GM19240 (cell line): ENCODE data around the gene OTOF.
"Not testable (repeated sequence)": the region's sequence is repeated elsewhere in the genome, so short reads cannot be mapped to it uniquely, and the experiment has no call there.

Experiments
- DNase-seq: peaks from one replicate; pipeline ENCODE4 v3.0.0; 2011; ENCODE audit warnings: low spot score; ENCODE audit not compliant: insufficient read length

The OTOF gene

GRCh38 chr2:26480566-26481423, 2.9 kb upstream of the OTOF start:
- DNase-seq = no peak

GRCh38 chr2:26479789-26480565, 2.1 kb upstream of the OTOF start:
- DNase-seq = no peak

- no peak for DNase-seq
These were observed 1.3 kb upstream of the OTOF start for GRCh38 chr2:26479131-26479788.

GRCh38 chr2:26478366-26478765, 442 bp upstream of the OTOF start:
- DNase-seq = no peak

- no peak for DNase-seq
These were observed 606 bp downstream of the OTOF start for GRCh38 chr2:26477126-26477910.

- DNase-seq = no peak
These were observed 2.0 kb downstream of the OTOF start for GRCh38 chr2:26475832-26476501.

GRCh38 chr2:26475037-26475436, 2.9 kb downstream of the OTOF start:
- no peak for DNase-seq

- DNase-seq = no peak
These were observed 3.6 kb downstream of the OTOF start for GRCh38 chr2:26474261-26474785.

GRCh38 chr2:26473796-26474195, 4.1 kb downstream of the OTOF start:
- DNase-seq = no peak

- DNase-seq = no peak
These were observed 4.9 kb downstream of the OTOF start for GRCh38 chr2:26472821-26473655.

- DNase-seq = no peak
These were observed 5.9 kb downstream of the OTOF start for GRCh38 chr2:26471766-26472706.

GRCh38 chr2:26471289-26471688, 6.6 kb downstream of the OTOF start:
- DNase-seq = no peak

- DNase-seq = no peak
These were observed 7.2 kb downstream of the OTOF start for GRCh38 chr2:26470601-26471260.

GRCh38 chr2:26469955-26470354, 8.0 kb downstream of the OTOF start:
- no peak for DNase-seq

- DNase-seq = peak; percentile 75
These were observed 8.7 kb downstream of the OTOF start for GRCh38 chr2:26469092-26469710.

GRCh38 chr2:26468544-26468943, 9.4 kb downstream of the OTOF start:
- DNase-seq = not testable (repeated sequence)

GRCh38 chr2:26466662-26467310, 11.1 kb downstream of the OTOF start:
- no peak for DNase-seq
